K562 (cell line): ENCODE measurements around the gene ZDHHC17.

Experiments used
- ATF7 ChIP-seq: fragments of 450-650 bp; IDR thresholded peaks from 2 replicates; pipeline ENCODE4 v1.7.1; 2014; ENCODE audit warnings: mild to moderate bottlenecking, moderate library complexity
- CLOCK ChIP-seq: fragments of 250-450 bp; sonication (Bioruptor Pico); IDR thresholded peaks from 2 replicates; pipeline ENCODE4 v1.4.0; 2020; ENCODE audit warnings: mild to moderate bottlenecking, moderate library complexity, borderline replicate concordance
- CTCF ChIP-seq, 3 experiments: IDR thresholded peaks in 2 of 3; conservative IDR thresholded peaks in 1 of 3; 2 replicates each; pipeline ENCODE4 v1.5.1; 2011 to 2012; ENCODE audit warnings: low read length in 3 of 3, mild to moderate bottlenecking in 3 of 3, control low read depth in 2 of 3, improper control_type of control experiment in 1 of 3, inconsistent platforms in 1 of 3, low read depth in 1 of 3, mixed read lengths in 1 of 3, moderate library complexity in 1 of 3; ENCODE audit not compliant: insufficient read depth in 2 of 3
- NCOA2 ChIP-seq, 2 experiments: fragments of 450-650 bp; IDR thresholded peaks; 2 replicates each; pipeline ENCODE4 v1.6.1; 2018; ENCODE audit warnings: mild to moderate bottlenecking in 2 of 2, moderate library complexity in 1 of 2; ENCODE audit not compliant: partially characterized antibody in 2 of 2
- SAFB2 ChIP-seq: fragments of 200-400 bp; formaldehyde crosslinking; IDR thresholded peaks from 2 replicates; pipeline ENCODE4 v1.6.1; 2018; ENCODE audit warnings: borderline replicate concordance, low read length, low read depth, moderate library complexity; ENCODE audit not compliant: severe bottlenecking
- TAF7 ChIP-seq: fragments of 450-650 bp; IDR thresholded peaks from 2 replicates; pipeline ENCODE4 v1.6.1; 2016; ENCODE audit warnings: missing genetic modification characterization, missing compliant biosample characterization
- ZNF780A ChIP-seq: fragments of 250-450 bp; sonication (Bioruptor Pico); IDR thresholded peaks from 2 replicates; pipeline ENCODE4 v1.5.0; 2021; ENCODE audit warnings: mild to moderate bottlenecking

DNA sequence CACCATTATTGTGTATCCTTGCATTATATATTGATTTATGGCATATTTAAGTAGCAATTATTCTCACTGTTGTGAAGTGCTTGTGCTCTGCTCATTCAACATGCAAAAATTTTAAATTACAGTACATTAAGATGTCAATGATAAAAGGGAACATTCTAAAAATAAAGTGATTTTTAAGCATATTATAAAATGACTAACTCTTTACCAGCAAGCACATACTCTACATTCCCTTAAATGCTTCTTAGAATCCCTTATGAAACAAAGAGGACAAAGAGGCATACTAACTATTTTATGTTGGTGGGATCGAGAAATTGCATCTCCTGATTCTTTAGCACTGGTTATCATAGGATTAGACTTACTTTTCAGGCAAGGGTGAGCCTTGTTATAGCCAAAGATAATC is 46.6 kb upstream of the ZDHHC17 start:
- TF ChIP-seq TAF7 (tag) (no peak), SAFB2 (no peak), ZNF780A (CRISPR knock-in tag) (no peak), CTCF (IDR thresholded peaks at IDR 0.05 in 2 of 3, conservative IDR thresholded peaks at IDR 0.05 in 1 of 3; ENCODE audit: insufficient read depth in 2 of 3, low read depth in 1 of 3, low read length in 3 of 3) (no peak), ATF7 (no peak), NCOA2 (IDR thresholded peaks at IDR 0.05; ENCODE audit: partially characterized antibody in 2 of 2) (no peak), CLOCK (CRISPR knock-in tag) (no peak)
